Liver (tissue), 9 donors: ENCODE data around the gene PEX5. TPM values are rescaled to one million over a fixed set of nuclear protein-coding genes. Genes with fewer than 3 reads are reported as not detected.

Experiments
- DNase-seq: peaks from one replicate; pipeline ENCODE4 v3.0.0-alpha.2; 2017; ENCODE audit warnings: low spot score
- H3K27ac ChIP-seq, 2 donors: one replicate each; pipeline ENCODE4 v1.7.0; 2013; ENCODE audit warnings: inconsistent platforms in 2 of 2, low read length in 2 of 2, control low read depth in 1 of 2, low read depth in 1 of 2, mild to moderate bottlenecking in 1 of 2
- H3K27me3 ChIP-seq, 4 donors: one replicate each; pipeline versions ENCODE4 v1.6.1 to v1.7.0; 2013; ENCODE audit warnings: low read length in 3 of 4, inconsistent platforms in 1 of 4, mild to moderate bottlenecking in 1 of 4, moderate library complexity in 1 of 4; ENCODE audit not compliant: control insufficient read depth in 4 of 4, insufficient read depth in 4 of 4
- H3K36me3 ChIP-seq, 4 donors: one replicate each; pipeline versions ENCODE4 v1.6.1 to v1.7.0; 2013; ENCODE audit warnings: low read length in 3 of 4, mild to moderate bottlenecking in 3 of 4, low read depth in 1 of 4, moderate library complexity in 1 of 4; ENCODE audit not compliant: control insufficient read depth in 4 of 4, insufficient read depth in 3 of 4
- H3K4me1 ChIP-seq, 4 donors: one replicate each; pipeline versions ENCODE4 v1.6.1 to v1.7.0; 2013; ENCODE audit warnings: low read length in 3 of 4, mild to moderate bottlenecking in 3 of 4, moderate library complexity in 1 of 4; ENCODE audit not compliant: control insufficient read depth in 4 of 4, insufficient read depth in 4 of 4
- H3K4me3 ChIP-seq, 3 donors: one replicate each; pipeline versions ENCODE4 v1.6.1 to v1.7.0; 2013; ENCODE audit warnings: low read length in 3 of 3, control low read depth in 1 of 3, low read depth in 1 of 3, mild to moderate bottlenecking in 1 of 3
- H3K9ac ChIP-seq, 2 donors: one replicate each; pipeline ENCODE4 v1.7.0; 2013; ENCODE audit warnings: low read length in 2 of 2, mild to moderate bottlenecking in 2 of 2, moderate library complexity in 2 of 2, control low read depth in 1 of 2, low read depth in 1 of 2
- H3K9me3 ChIP-seq, 4 donors: one replicate each; pipeline versions ENCODE4 v1.6.1 to v1.7.0; 2013; ENCODE audit warnings: low read length in 3 of 4; ENCODE audit not compliant: control insufficient read depth in 4 of 4
- ATF3 ChIP-seq: IDR thresholded peaks from 2 replicates; pipeline ENCODE4 v1.6.1; 2016; ENCODE audit warnings: antibody characterized with exemption
- CTCF ChIP-seq: fragments of 150-350 bp; IDR thresholded peaks from 2 replicates; pipeline ENCODE4 v1.5.1; 2017; ENCODE audit warnings: improper control_type of control experiment, low read depth, low read length; ENCODE audit not compliant: missing input control
- FOXA1 ChIP-seq: IDR thresholded peaks from 2 replicates; pipeline ENCODE4 v1.6.1; 2016; ENCODE audit warnings: antibody characterized with exemption
- GABPA ChIP-seq, 2 donors: IDR thresholded peaks in 1 of 2; conservative IDR thresholded peaks in 1 of 2; 2 replicates each; pipeline ENCODE4 v1.6.1; 2016; ENCODE audit warnings: antibody characterized with exemption in 2 of 2, mild to moderate bottlenecking in 1 of 2, moderate library complexity in 1 of 2
- HNF4A ChIP-seq, 2 donors: conservative IDR thresholded peaks; 2 replicates each; pipeline ENCODE4 v1.6.1; 2016; ENCODE audit warnings: antibody characterized with exemption in 2 of 2, mild to moderate bottlenecking in 2 of 2
- MAX ChIP-seq: IDR thresholded peaks from 2 replicates; pipeline ENCODE4 v1.6.1; 2016; ENCODE audit warnings: antibody characterized with exemption
- NR2F2 ChIP-seq: IDR thresholded peaks from 2 replicates; pipeline ENCODE4 v1.6.1; 2016; ENCODE audit warnings: antibody characterized with exemption
- RAD21 ChIP-seq, 2 donors: IDR thresholded peaks; 2 replicates each; pipeline ENCODE4 v1.6.1; 2016; ENCODE audit warnings: antibody characterized with exemption in 2 of 2, mild to moderate bottlenecking in 2 of 2
- REST ChIP-seq: IDR thresholded peaks from 2 replicates; pipeline ENCODE4 v1.6.1; 2016; ENCODE audit warnings: antibody characterized with exemption, mild to moderate bottlenecking
- RXRA ChIP-seq, 2 donors: IDR thresholded peaks; 2 replicates each; pipeline ENCODE4 v1.6.1; 2017 to 2018; ENCODE audit warnings: antibody characterized with exemption in 2 of 2, mild to moderate bottlenecking in 1 of 2
- SP1 ChIP-seq: IDR thresholded peaks from 2 replicates; pipeline ENCODE4 v1.6.1; 2018; ENCODE audit warnings: antibody characterized with exemption, mild to moderate bottlenecking
- YY1 ChIP-seq: IDR thresholded peaks from 2 replicates; pipeline ENCODE4 v1.6.1; 2016; ENCODE audit warnings: antibody characterized with exemption, mild to moderate bottlenecking
- ZBTB33 ChIP-seq: IDR thresholded peaks from 2 replicates; pipeline ENCODE4 v1.6.1; 2016; ENCODE audit warnings: antibody characterized with exemption
- WGBS: extraction: QIAGEN DNeasy Blood & Tissue Kit; methylation state at CpG from one replicate; pipeline ENCODE4 v1.1.7; 2013; 5-methylcytosine and 5-hydroxymethylcytosine counted together
- polyA plus RNA-seq, 2 donors: library from polyadenylated mRNA; stranded (reverse) in 1 of 2; unstranded in 1 of 2; fragments of 200-250 nt in 1 of 2; fragments of >200 nt in 1 of 2; fragmentation: Nextera tagmentation in 1 of 2; extraction: Ambion mirVana in 1 of 2; gene quantifications; one replicate each; pipeline versions ENCODE4 v1.2.1 to v1.2.3, GENCODE V29; 2013 to 2015
- total RNA-seq, 2 donors: library from RNA; depleted of rRNA; stranded (reverse); fragments of >200 nt; gene quantifications; one replicate each; pipeline ENCODE4 v1.2.3, GENCODE V29; 2014
- donor health status: healthy.
- donor health status: healthy.
- donor health status: healthy.
- donor health status: healthy.
- donor health status: healthy.

The PEX5 gene
- total and polyA plus RNA-seq, 4 donors: 5.7 to 37.9 (median 22.8) TPM

GRCh38 chr12:7162691-7163114 lies 26.8 kb upstream of the PEX5 start:
- Histone ChIP-seq H3K27me3 (no peaks in the 10 kb centered on the region), H3K4me3 (no peak overlapping the region), H3K4me1 (peaks cover 5 to 17% (median 12%) of the 10 kb centered on the region in 4 donors), H3K9ac (no peak overlapping the region), H3K27ac (no peak overlapping the region), H3K36me3 (peaks cover 0 to 3% (median under 1%) of the 10 kb centered on the region in 4 donors), H3K9me3 (no peaks in the 10 kb centered on the region)
- TF ChIP-seq RAD21 (IDR thresholded peaks at IDR 0.05) (peak; percentile 79 to 83), SP1 (no peak), CTCF (peak; percentile 58), YY1 (peak; percentile 50), NR2F2 (no peak), GABPA (IDR thresholded peaks at IDR 0.05 in 1 of 2, conservative IDR thresholded peaks at IDR 0.05 in 1 of 2) (no peak), HNF4A (conservative IDR thresholded peaks at IDR 0.05) (no peak)
- WGBS: 7% methylated on average over 19 of the region's 19 CpGs
- DNase-seq: no peak

- Histone ChIP-seq H3K27me3 (no peaks in the 10 kb centered on the region), H3K9me3 (peaks cover 0 to 2% (median 0%) of the 10 kb centered on the region in 4 donors)
Measured at GRCh38 chr12:7169951-7170350, 19.5 kb upstream of the PEX5 start.

GRCh38 chr12:7171854-7172253 lies 17.6 kb upstream of the PEX5 start:
- H3K9ac ChIP-seq: no peak overlapping the region
- H3K4me1 ChIP-seq: no peaks in the 10 kb centered on the region
- TF ChIP-seq NR2F2: no peak
- TF ChIP-seq FOXA1: no peak
- 74% methylated on average over 1 of the region's 1 CpG for WGBS
- no peak overlapping the region for H3K27ac ChIP-seq
- no peak for DNase-seq
- no peaks in the 10 kb centered on the region for H3K36me3 ChIP-seq
- no peaks in the 10 kb centered on the region for H3K27me3 ChIP-seq
- no peak overlapping the region for H3K4me3 ChIP-seq
- H3K9me3 ChIP-seq: peaks cover 0 to 2% (median 0%) of the 10 kb centered on the region in 4 donors

More at GRCh38 chr12:7169951-7170350, 19.5 kb upstream of the PEX5 start:
- Histone ChIP-seq H3K9ac (no peak overlapping the region), H3K36me3 (no peaks in the 10 kb centered on the region), H3K27ac (no peak overlapping the region), H3K4me1 (no peaks in the 10 kb centered on the region), H3K4me3 (no peak overlapping the region)
- no peak for DNase-seq
- TF ChIP-seq ATF3 (no peak), HNF4A (conservative IDR thresholded peaks at IDR 0.05) (peak in 1 of 2 donors; percentile 25), RXRA (IDR thresholded peaks at IDR 0.05) (peak in 1 of 2 donors; percentile 7), SP1 (no peak), NR2F2 (no peak)

- no peaks in the 10 kb centered on the region for H3K36me3 ChIP-seq
- no peak overlapping the region for H3K9ac ChIP-seq
- H3K4me3 ChIP-seq: no peak overlapping the region
- no peak for DNase-seq
- TF ChIP-seq MAX (no peak), RXRA (IDR thresholded peaks at IDR 0.05) (no peak), HNF4A (conservative IDR thresholded peaks at IDR 0.05) (no peak), FOXA1 (no peak), REST (no peak), NR2F2 (no peak), ZBTB33 (no peak), SP1 (no peak), ATF3 (no peak), RAD21 (IDR thresholded peaks at IDR 0.05) (no peak)
- H3K27me3 ChIP-seq: no peaks in the 10 kb centered on the region
- no peaks in the 10 kb centered on the region for H3K4me1 ChIP-seq
- no peak overlapping the region for H3K27ac ChIP-seq
- peaks cover 0 to 2% (median 0%) of the 10 kb centered on the region in 4 donors for H3K9me3 ChIP-seq
Measured at GRCh38 chr12:7175493-7175892, 14.0 kb upstream of the PEX5 start.
